HG03442 (cell line): Measurements from ENCODE around the gene AP2A1.
"Not testable (repeated sequence)": the region's sequence is repeated elsewhere in the genome, so short reads cannot be mapped to it uniquely, and the experiment has no call there.

Experiments
- ATAC-seq: cut with Tn5 transposase; IDR thresholded peaks from one replicate; pipeline ENCODE4 v1.9.1; 2021; ENCODE audit warnings: mild to moderate bottlenecking, moderate library complexity; ENCODE audit not compliant: unreplicated experiment

The AP2A1 gene

GRCh38 chr19:49766930-49767299 is at the start of gene AP2A1:
Gene AP2A1, plus strand, starts transcription at chr19:49767001. Its CDS starts 133 bp downstream, at chr19:49767134.
- ATAC-seq = no peak

- ATAC-seq = no peak
Observed at GRCh38 chr19:49718511-49718910, 48.3 kb upstream of the AP2A1 start.

GRCh38 chr19:49718991-49719390 is 47.8 kb upstream of the AP2A1 start:
- ATAC-seq = no peak

- ATAC-seq = not testable (repeated sequence)
Observed at GRCh38 chr19:49719420-49719819, 47.4 kb upstream of the AP2A1 start.

GRCh38 chr19:49727217-49728030 is 39.4 kb upstream of the AP2A1 start:
- ATAC-seq = no peak

- ATAC-seq = no peak
Observed at GRCh38 chr19:49730166-49730565, 36.6 kb upstream of the AP2A1 start.

GRCh38 chr19:49738268-49738667 is 28.5 kb upstream of the AP2A1 start:
- ATAC-seq = no peak

- no peak for ATAC-seq
Observed at GRCh38 chr19:49739098-49739497, 27.7 kb upstream of the AP2A1 start.

- no peak for ATAC-seq
Observed at GRCh38 chr19:49739933-49740332, 26.9 kb upstream of the AP2A1 start.

GRCh38 chr19:49741210-49741844 is 25.5 kb upstream of the AP2A1 start:
- ATAC-seq = no peak

GRCh38 chr19:49744946-49745381 is 21.8 kb upstream of the AP2A1 start:
- ATAC-seq = no peak

GRCh38 chr19:49746206-49746958 is 20.4 kb upstream of the AP2A1 start:
- ATAC-seq = no peak

- ATAC-seq = no peak
Observed at GRCh38 chr19:49749055-49749716, 17.6 kb upstream of the AP2A1 start.

GRCh38 chr19:49749771-49750170 is 17.0 kb upstream of the AP2A1 start:
- ATAC-seq = no peak

- no peak for ATAC-seq
Observed at GRCh38 chr19:49752701-49753100, 14.1 kb upstream of the AP2A1 start.

GRCh38 chr19:49755956-49756355 is 10.8 kb upstream of the AP2A1 start:
- ATAC-seq = no peak

- ATAC-seq = no peak
Observed at GRCh38 chr19:49758292-49758691, 8.5 kb upstream of the AP2A1 start.

- no peak for ATAC-seq
Observed at GRCh38 chr19:49761249-49761624, 5.6 kb upstream of the AP2A1 start.

- ATAC-seq = no peak
Observed at GRCh38 chr19:49761625-49762311, 5.0 kb upstream of the AP2A1 start.

- ATAC-seq = no peak
Observed at GRCh38 chr19:49763230-49763629, 3.6 kb upstream of the AP2A1 start, which contains the start of gene TSKS. Gene TSKS, minus strand, starts transcription at chr19:49763306. Its CDS starts 59 bp downstream, at chr19:49763247.
